ENCODE measurements around the gene BMS1.
"Not testable (repeated sequence)": the region's sequence is repeated elsewhere in the genome, so short reads cannot be mapped to it uniquely, and the experiment has no call there.

The BMS1 gene

GRCh38 chr10:42782446-42783180 lies at the start of gene BMS1:
Gene BMS1, plus strand, starts transcription at chr10:42782795. Its CDS starts 1,600 bp downstream, at chr10:42784395.
- DNase-seq (ENCODE audit: low read depth): peak; percentile 79
- H3K4me3 ChIP-seq (ENCODE audit: low read depth, low read length): peak within 1 kb of the TSS; percentile 87

GRCh38 chr10:42734536-42734935 lies 48.1 kb upstream of the BMS1 start:
- no peak for DNase-seq (ENCODE audit: low read depth)
- H3K4me3 ChIP-seq (ENCODE audit: low read depth, low read length): no peak overlapping the region

- H3K4me3 ChIP-seq (ENCODE audit: low read depth, low read length): no peak overlapping the region
- DNase-seq (ENCODE audit: low read depth): no peak
These were observed 43.9 kb upstream of the BMS1 start for GRCh38 chr10:42738679-42739078.

- DNase-seq (ENCODE audit: low read depth); H3K4me3 ChIP-seq (ENCODE audit: low read depth, low read length): not testable (repeated sequence)
These were observed 41.1 kb upstream of the BMS1 start for GRCh38 chr10:42741536-42741935.

GRCh38 chr10:42743697-42744096 lies 38.9 kb upstream of the BMS1 start:
- no peak for DNase-seq (ENCODE audit: low read depth)

GRCh38 chr10:42744134-42744701 lies 38.4 kb upstream of the BMS1 start:
- no peak for DNase-seq (ENCODE audit: low read depth)
- H3K4me3 ChIP-seq (ENCODE audit: low read depth, low read length): no peak overlapping the region

More at GRCh38 chr10:42743697-42744096, 38.9 kb upstream of the BMS1 start:
- no peak overlapping the region for H3K4me3 ChIP-seq (ENCODE audit: low read depth, low read length)

GRCh38 chr10:42753126-42753506 lies 29.5 kb upstream of the BMS1 start:
- peak overlapping the region; percentile 47 for H3K4me3 ChIP-seq (ENCODE audit: low read depth, low read length)
- DNase-seq (ENCODE audit: low read depth): peak; percentile 23

- H3K4me3 ChIP-seq (ENCODE audit: low read depth, low read length): peak overlapping the region; percentile 47
- no peak for DNase-seq (ENCODE audit: low read depth)
These were observed 29.0 kb upstream of the BMS1 start for GRCh38 chr10:42753507-42754154.

- no peak for DNase-seq (ENCODE audit: low read depth)
- peak overlapping the region; percentile 47 for H3K4me3 ChIP-seq (ENCODE audit: low read depth, low read length)
These were observed 28.2 kb upstream of the BMS1 start for GRCh38 chr10:42754155-42755027.

- peak overlapping the region; percentile 47 for H3K4me3 ChIP-seq (ENCODE audit: low read depth, low read length)
- no peak for DNase-seq (ENCODE audit: low read depth)
These were observed 27.6 kb upstream of the BMS1 start for GRCh38 chr10:42755028-42755451.

GRCh38 chr10:42755556-42756093 lies 27.0 kb upstream of the BMS1 start:
- H3K4me3 ChIP-seq (ENCODE audit: low read depth, low read length): no peak overlapping the region
- no peak for DNase-seq (ENCODE audit: low read depth)

GRCh38 chr10:42767906-42768305 lies 14.7 kb upstream of the BMS1 start:
- no peak overlapping the region for H3K4me3 ChIP-seq (ENCODE audit: low read depth, low read length)
- DNase-seq (ENCODE audit: low read depth): no peak

GRCh38 chr10:42768581-42769152 lies 13.9 kb upstream of the BMS1 start:
- no peak for DNase-seq (ENCODE audit: low read depth)
- H3K4me3 ChIP-seq (ENCODE audit: low read depth, low read length): no peak overlapping the region

- DNase-seq (ENCODE audit: low read depth): no peak
- H3K4me3 ChIP-seq (ENCODE audit: low read depth, low read length): no peak overlapping the region
These were observed 13.4 kb upstream of the BMS1 start for GRCh38 chr10:42769173-42769572.

- no peak overlapping the region for H3K4me3 ChIP-seq (ENCODE audit: low read depth, low read length)
- DNase-seq (ENCODE audit: low read depth): no peak
These were observed 12.9 kb upstream of the BMS1 start for GRCh38 chr10:42769673-42770072.

- no peak overlapping the region for H3K4me3 ChIP-seq (ENCODE audit: low read depth, low read length)
- DNase-seq (ENCODE audit: low read depth): no peak
These were observed 5.9 kb upstream of the BMS1 start for GRCh38 chr10:42776681-42777080.

GRCh38 chr10:42780456-42780855 lies 2.1 kb upstream of the BMS1 start:
- no peak overlapping the region for H3K4me3 ChIP-seq (ENCODE audit: low read depth, low read length)
- DNase-seq (ENCODE audit: low read depth): no peak

- DNase-seq (ENCODE audit: low read depth): no peak
- H3K4me3 ChIP-seq (ENCODE audit: low read depth, low read length): peak overlapping the region; percentile 87
These were observed 626 bp upstream of the BMS1 start for GRCh38 chr10:42781893-42782445.

GRCh38 chr10:42783181-42783549 lies 570 bp downstream of the BMS1 start:
- no peak for DNase-seq (ENCODE audit: low read depth)
- H3K4me3 ChIP-seq (ENCODE audit: low read depth, low read length): peak overlapping the region; percentile 87

Measured in skeletal muscle cell (primary cell).